Stimulated activated CD8-positive, alpha-beta memory T cell treated with anti-CD3 and anti-CD28 coated beads, Interleukin-15, amount 100 ng/mL, for 24 hours (primary cell): Measurements from ENCODE around the gene UTRN.

Experiments
- DNase-seq: peaks from one replicate; pipeline ENCODE4 v3.0.0-alpha.2; 2020; ENCODE audit warnings: low read depth

UTRN gene

DNA sequence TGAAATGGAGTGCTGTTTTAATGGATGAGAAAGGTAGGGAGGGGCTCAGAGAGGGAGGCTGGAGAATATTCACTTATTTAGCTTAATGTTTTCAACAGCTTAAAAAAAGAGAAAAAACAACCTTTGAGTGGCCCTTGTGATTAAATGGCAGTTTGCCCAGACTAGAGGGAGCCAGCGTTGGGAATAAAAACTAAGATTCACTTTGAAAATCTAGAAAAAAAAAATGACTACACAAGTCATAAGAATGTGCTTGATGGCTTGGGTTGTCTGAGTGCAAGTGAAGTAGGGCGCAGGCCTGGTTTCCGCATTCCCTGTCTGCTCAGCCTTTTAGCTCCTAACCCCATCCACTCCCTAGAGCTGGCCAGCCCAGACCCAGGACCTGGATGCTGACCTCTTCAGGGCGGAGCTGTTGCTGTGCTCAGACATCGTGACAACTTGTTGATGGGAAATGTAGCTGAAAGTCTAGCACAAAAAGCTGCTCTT, 28.9 kb downstream of the UTRN start:
- DNase-seq = no peak

DNA sequence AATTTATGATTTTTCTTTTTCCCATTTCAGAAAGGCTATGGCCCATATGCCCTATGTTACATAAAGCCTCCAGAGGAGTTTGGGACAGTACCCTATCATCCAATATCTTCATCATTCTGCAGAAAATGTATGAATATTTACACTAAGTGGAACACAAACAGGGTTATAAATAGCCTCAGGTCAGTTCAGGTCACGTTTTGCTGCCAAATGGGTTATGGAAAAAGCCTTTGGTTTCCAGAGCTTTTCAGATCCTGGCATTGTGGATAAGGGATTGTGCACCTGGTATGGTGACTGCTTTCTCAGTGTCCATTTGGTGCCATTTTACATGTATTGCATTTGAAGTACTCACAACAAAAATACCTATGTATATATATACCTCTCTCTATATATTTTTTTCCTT, 29.4 kb downstream of the UTRN start:
- DNase-seq = no peak

GRCh38 chr6:144315226-144315980, 30.3 kb downstream of the UTRN start:
- DNase-seq = no peak

DNA sequence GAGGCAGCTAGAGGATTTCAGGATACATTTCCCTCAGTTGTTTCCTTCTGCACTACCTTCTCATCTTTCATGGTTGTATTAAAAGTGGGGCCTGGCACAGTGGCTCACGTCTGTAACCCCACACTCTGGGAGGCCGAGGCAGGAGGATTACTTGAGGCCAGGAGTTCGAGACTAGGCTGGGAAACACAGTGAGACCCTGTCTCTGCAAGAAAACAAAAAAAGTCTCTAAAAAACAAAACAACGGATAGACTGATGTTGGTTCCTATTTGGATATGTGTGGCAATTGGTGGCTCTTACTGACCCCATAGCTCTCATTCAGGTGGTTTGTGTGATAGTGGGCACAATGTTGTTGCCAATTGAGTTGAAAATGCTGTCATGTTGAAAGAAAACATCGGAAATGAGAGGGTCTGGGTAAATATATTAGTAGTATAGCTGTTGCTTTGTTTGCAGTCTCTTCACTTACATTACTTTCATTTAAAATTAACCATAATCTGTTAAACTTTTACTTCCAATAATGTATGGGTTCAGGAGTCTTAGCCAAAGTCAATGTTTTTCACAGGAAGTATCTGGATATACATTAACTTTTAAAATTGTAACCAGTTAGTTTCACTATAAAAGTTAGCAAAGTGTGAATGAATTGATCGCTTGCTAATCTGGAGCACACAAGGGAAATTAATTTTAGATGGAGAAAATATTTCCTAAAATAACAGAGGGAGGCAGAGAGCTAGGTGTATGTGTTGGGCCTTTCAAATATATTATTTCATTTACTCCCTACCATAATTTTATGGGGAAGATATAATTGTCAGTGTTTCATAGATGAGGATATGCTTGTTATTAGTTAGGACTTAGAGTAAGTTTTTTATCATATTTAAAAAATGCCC, 31.1 kb downstream of the UTRN start:
- no peak for DNase-seq

DNA sequence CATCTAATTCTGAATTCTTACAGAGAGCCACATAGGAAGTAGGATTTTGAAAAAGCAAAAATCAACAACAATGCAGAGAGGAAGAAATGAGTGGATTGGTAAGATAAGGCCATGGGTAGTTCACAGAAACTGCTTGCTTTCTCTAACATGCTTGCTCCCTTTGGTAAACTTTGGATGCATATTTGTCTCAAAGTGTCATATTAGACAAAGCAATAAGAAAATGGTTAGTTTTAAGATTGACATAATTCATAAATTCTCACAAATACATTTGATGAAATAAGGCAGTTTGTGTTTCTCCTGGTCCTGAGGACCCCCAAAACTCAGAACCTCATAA, 31.7 kb downstream of the UTRN start:
- DNase-seq = no peak

- no peak for DNase-seq
These were observed 32.6 kb downstream of the UTRN start for GRCh38 chr6:144317736-144318135.

DNA sequence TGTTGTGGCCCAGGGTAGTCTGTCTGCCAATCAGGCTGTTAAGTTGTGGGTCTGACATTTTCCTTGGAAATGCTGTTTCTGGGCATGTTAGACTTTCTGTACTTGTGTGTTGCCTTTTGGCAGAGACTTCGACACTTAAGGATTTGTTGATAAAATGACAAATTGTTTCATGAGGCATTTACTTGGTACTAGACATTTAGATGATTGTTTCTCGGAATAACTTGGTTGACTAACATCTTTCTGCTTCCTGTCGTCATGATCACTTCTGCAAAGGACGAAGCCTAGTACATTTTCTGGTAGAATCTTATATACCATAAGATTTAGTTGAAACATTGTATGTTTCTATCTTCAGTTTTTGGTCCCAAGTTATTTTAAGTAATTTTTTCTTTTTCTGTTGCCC, 34.1 kb downstream of the UTRN start:
- no peak for DNase-seq

- DNase-seq = no peak
These were observed 35.6 kb downstream of the UTRN start for GRCh38 chr6:144320741-144321140.

GRCh38 chr6:144321839-144322591, 36.9 kb downstream of the UTRN start:
- no peak for DNase-seq

DNA sequence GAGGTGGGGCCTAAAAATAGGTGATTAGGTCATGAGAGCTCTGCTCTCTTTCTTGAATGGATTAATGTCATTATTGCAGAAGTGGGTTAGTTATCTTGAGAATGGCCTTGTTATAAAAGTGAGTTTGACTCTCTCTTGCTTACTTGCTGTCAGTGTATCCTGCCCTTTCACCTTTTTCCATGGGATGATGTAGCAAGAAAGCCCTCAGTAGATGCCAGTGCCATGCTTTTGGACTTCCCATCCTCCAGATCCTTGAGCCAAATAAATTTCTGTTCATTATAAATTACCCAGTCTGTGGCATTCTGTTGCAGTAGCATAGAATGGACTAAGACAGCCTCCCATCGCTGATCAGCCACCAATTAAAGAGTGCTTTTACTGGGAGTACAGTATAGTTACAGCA, 40.1 kb downstream of the UTRN start:
- no peak for DNase-seq

DNA sequence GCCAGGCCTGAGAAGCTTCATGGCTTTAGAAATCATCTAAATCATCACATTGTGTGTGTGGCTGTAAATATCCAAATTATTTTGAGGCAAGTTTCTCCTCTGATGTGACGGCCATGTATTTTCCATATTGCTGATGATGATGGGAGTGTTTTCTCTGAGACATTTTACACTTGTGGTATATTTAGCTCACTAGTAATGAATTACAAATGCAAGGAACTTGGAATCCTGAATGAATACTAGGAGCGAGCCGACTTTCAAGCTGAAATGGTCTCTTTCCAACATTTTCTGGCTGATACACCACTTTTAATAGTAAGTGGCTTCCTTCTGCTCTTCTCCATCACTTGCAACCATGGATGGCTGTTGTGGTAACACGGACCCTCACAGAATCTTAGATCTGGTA, 41.3 kb downstream of the UTRN start:
- DNase-seq = no peak

DNA sequence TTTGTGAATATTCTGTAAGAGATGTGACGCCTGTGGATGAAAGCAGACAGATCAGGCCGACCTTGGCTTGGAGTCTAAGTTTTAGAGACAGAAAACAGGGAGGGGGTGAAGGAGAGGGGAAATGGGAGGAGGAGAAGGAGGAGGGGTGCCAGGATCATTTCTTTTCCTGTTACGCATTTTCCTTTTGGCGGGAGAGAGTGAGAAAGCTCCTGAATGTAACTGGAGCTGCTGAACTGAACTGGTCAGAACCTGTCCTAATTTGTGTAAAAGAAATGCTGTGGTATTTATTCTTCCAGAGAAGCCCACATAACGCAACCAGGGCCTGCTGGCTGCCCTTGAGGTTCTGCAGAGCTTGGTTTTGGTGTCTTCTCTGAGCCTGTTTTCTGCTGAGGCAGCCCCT, 41.9 kb downstream of the UTRN start:
- no peak for DNase-seq

- DNase-seq = no peak
These were observed 45.2 kb downstream of the UTRN start for GRCh38 chr6:144330017-144330987.

GRCh38 chr6:144331491-144331969, 46.4 kb downstream of the UTRN start:
- DNase-seq = no peak

DNA sequence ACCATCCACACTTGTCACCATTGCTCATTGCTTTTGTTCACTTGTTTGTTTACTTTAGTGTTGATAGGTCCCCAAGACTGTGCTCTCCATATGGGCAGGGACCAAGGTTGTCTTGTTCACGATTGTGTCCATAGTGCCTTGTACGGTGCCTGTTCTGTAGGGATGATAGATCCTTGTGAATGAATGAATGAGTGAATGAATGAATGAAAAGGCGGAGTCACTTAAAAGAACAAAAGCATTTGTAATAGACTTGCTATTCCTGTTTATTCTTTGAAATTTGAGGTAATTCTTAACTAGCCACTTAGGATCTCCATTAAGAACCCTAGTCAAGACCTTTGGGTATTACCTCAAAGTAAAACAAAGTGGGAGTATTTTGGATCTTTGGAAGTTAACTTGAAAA, 47.0 kb downstream of the UTRN start:
- DNase-seq = no peak

DNA sequence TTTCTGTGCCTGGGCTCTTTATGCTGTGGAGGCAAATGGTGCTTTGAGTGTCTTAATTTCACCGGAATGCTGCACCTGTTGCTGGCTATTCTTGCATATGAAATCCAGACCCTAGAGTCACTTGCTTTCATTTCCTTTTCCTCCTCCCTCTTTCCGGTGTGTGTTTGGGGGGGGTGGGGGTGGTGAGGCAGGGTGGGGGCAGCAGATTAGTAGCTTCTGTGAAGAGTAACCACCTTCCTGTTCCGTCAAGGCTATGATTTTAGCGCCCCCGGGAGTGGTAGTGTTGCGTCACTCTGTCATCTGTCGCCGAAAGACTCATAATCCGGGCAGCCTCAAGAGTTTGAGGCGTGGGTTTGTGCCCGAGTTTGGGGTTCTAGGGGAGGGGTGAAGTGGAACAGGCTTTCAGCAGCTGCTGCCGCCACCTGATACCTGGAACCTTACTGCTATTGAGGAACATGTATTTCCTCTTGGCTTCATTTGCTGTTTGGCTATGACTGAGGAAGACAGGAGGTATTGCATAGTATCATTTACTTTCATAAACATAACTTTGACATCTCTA, 49.1 kb downstream of the UTRN start:
- DNase-seq = no peak
